Adrenal gland (tissue), 12 donors: ENCODE data around the gene ADGRB2. TPM values are rescaled to one million over a fixed set of nuclear protein-coding genes. Genes with fewer than 3 reads are reported as not detected.

Experiments used
- DNase-seq, 7 donors: peaks; one replicate each; pipeline ENCODE4 v3.0.0-alpha.2; 2019 to 2020
- H3K27ac ChIP-seq, 5 donors: fragments of 200-600 bp; sonication (generic) in 4 of 5; 1 replicate in 3 of 5; 2 replicates in 2 of 5; pipeline versions ENCODE4 v1.5.1 to v1.8.0; 2016 to 2020; ENCODE audit warnings: mild to moderate bottlenecking in 1 of 5
- H3K27me3 ChIP-seq: fragments of 200-600 bp; 2 replicates; pipeline ENCODE4 v1.8.0; 2021
- H3K36me3 ChIP-seq, 2 donors: fragments of 200-600 bp; replicated peaks in 1 of 2; 1 replicate in 1 of 2; 2 replicates in 1 of 2; pipeline versions ENCODE4 v1.5.1 to v1.8.0; 2018 to 2022
- H3K4me1 ChIP-seq, 2 donors: fragments of 200-600 bp; replicated peaks in 1 of 2; 1 replicate in 1 of 2; 2 replicates in 1 of 2; pipeline versions ENCODE4 v1.5.1 to v1.8.0; 2018 to 2021
- H3K4me3 ChIP-seq, 4 donors: fragments of 200-600 bp; sonication (generic) in 3 of 4; one replicate each; pipeline ENCODE4 v1.5.1; 2016 to 2018
- H3K9me3 ChIP-seq, 3 donors: fragments of 200-600 bp; sonication (generic) in 1 of 3; replicated peaks in 1 of 3; 1 replicate in 2 of 3; 2 replicates in 1 of 3; pipeline versions ENCODE4 v1.5.1 to v1.8.0; 2016 to 2021
- POLR2A ChIP-seq, 2 donors: fragments of 450-650 bp; IDR thresholded peaks; one replicate each; pipeline ENCODE4 v1.6.1; 2017; ENCODE audit warnings: antibody characterized with exemption in 2 of 2, mild to moderate bottlenecking in 2 of 2, moderate library complexity in 1 of 2
- WGBS, 4 donors: extraction: QIAGEN DNeasy Blood & Tissue Kit in 2 of 4; methylation state at CpG; one replicate each; pipeline versions ENCODE4 v1.1.5 to v1.1.7; 2013 to 2017; 5-methylcytosine and 5-hydroxymethylcytosine counted together
- intact Hi-C, 2 donors: fragments of 100-400 bp; cut with DNase I; formaldehyde crosslinking; loops; one replicate each; pipeline versions ENCODE4 v1.14.1 to v1.15.0; 2022 to 2023
- polyA plus RNA-seq, 3 donors: library from polyadenylated mRNA; stranded (reverse); fragments of 200-250 nt in 2 of 3; fragments of 350-450 nt in 1 of 3; fragmentation: Illumina TruSeq in 1 of 3; extraction: RNeasy Lipid Tissue Mini Kit (QIAGEN cat#74804) in 1 of 3; gene quantifications; one replicate each; pipeline ENCODE4 v1.2.3, GENCODE V29; 2013 to 2014
- total RNA-seq, 9 donors: library from RNA; depleted of rRNA in 4 of 9; stranded (reverse); fragments of >200 nt in 4 of 9; fragments of 120-200 nt in 1 of 9; fragmentation: NEBNext Ultra II Directional in 1 of 9; extraction: Animal tissue kit (Norgen Biotek cat#: 25700) in 1 of 9; gene quantifications; one replicate each; pipeline versions ENCODE4 v1.1.0 to v1.2.4, GENCODE V29; 2013 to 2023
- TF ChIP-seq, protein P1 (sequence below), 6 experiments: fragments of 450-650 bp in 4 of 6; fragments of 200-600 bp in 2 of 6; sonication (generic) in 1 of 6; IDR thresholded peaks; 1 replicate in 5 of 6; 2 replicates in 1 of 6; pipeline versions ENCODE4 v1.5.1 to v1.8.0; 2016 to 2021; ENCODE audit warnings: antibody characterized with exemption in 6 of 6, mild to moderate bottlenecking in 2 of 6, moderate library complexity in 1 of 6
- donor health status: healthy with polysubstance abuse.
- donor health status: Bipolar disorder and iron deficiency.
- donor health status: DM: yes; HTN: yes; CAD: no.
- donor health status: DM: no; HTN: no; CAD: no.
- donor health status: DM: no; HTN: no; CAD: no.
- donor health status: DM: yes; HTN: yes; CAD: no.

The ADGRB2 gene
- total and polyA plus RNA-seq, 12 donors = 1.8 to 57.3 (median 5.1) TPM

DNA sequence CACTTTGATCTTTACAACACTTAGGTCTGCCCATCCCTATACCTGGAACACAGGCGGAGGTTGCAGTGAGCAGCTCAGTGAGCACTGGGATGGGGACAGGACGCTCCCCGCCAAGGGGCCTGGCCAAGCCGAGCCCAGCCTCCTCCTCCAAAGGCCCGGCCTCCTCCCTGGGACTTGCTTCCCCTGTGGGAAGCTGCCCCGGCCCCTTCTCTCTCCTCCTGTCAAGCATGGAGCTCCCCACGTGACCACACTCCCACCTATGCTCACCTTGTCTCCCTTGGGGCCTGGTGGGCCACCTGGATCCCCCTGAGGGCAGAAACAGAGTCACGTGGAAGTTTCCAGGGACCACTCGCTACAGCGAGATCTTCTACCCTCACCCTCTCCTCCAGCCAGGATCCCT, 73.2 kb downstream of the ADGRB2 start:
- no peaks in the 10 kb centered on the region for H3K9me3 ChIP-seq
- DNase-seq = no peak
- intact Hi-C loops = no loop called here
- no peak overlapping the region for H3K4me3 ChIP-seq
- 85 to 96% (median 89%) methylated on average over 6 to 10 of the region's 10 CpGs for WGBS, 4 donors
- H3K36me3 ChIP-seq = peaks cover 0 to 3% of the 10 kb centered on the region in 2 donors
- TF ChIP-seq, protein P1, sequence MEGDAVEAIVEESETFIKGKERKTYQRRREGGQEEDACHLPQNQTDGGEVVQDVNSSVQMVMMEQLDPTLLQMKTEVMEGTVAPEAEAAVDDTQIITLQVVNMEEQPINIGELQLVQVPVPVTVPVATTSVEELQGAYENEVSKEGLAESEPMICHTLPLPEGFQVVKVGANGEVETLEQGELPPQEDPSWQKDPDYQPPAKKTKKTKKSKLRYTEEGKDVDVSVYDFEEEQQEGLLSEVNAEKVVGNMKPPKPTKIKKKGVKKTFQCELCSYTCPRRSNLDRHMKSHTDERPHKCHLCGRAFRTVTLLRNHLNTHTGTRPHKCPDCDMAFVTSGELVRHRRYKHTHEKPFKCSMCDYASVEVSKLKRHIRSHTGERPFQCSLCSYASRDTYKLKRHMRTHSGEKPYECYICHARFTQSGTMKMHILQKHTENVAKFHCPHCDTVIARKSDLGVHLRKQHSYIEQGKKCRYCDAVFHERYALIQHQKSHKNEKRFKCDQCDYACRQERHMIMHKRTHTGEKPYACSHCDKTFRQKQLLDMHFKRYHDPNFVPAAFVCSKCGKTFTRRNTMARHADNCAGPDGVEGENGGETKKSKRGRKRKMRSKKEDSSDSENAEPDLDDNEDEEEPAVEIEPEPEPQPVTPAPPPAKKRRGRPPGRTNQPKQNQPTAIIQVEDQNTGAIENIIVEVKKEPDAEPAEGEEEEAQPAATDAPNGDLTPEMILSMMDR (IDR thresholded peaks at IDR 0.05) = no peak
- no peaks in the 10 kb centered on the region for H3K27me3 ChIP-seq
- H3K4me1 ChIP-seq = no peaks in the 10 kb centered on the region
- no peak overlapping the region for H3K27ac ChIP-seq

DNA sequence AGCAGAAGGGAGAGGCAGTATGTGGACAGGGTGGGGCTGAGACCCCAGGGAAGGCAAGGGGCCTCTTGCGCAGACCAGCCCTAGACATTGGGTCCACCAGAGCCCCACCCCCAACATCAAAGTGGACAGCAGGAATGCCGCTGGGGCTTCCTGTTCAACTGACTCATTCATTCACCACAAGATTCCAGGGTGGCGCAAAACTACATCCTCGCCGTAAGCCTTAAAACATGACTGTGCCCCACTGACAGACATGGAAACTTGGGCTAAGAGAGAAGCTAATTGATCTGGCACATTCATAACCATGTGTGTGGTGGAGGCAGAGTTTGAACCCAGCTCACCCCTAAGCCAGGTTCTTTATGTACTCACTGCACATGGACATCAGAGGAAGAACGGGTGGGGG, 74.3 kb downstream of the ADGRB2 start:
- no peaks in the 10 kb centered on the region for H3K9me3 ChIP-seq
- TF ChIP-seq POLR2A (IDR thresholded peaks at IDR 0.05) = no peak
- no peaks in the 10 kb centered on the region for H3K27me3 ChIP-seq
- intact Hi-C loops = no loop called here
- H3K27ac ChIP-seq = no peak overlapping the region
- peaks cover 0 to 3% of the 10 kb centered on the region in 2 donors for H3K36me3 ChIP-seq
- WGBS, 4 donors = 78 to 89% (median 80%) methylated on average over 5 to 6 of the region's 6 CpGs
- no peak for DNase-seq
- no peaks in the 10 kb centered on the region for H3K4me1 ChIP-seq
- H3K4me3 ChIP-seq = no peak overlapping the region

DNA sequence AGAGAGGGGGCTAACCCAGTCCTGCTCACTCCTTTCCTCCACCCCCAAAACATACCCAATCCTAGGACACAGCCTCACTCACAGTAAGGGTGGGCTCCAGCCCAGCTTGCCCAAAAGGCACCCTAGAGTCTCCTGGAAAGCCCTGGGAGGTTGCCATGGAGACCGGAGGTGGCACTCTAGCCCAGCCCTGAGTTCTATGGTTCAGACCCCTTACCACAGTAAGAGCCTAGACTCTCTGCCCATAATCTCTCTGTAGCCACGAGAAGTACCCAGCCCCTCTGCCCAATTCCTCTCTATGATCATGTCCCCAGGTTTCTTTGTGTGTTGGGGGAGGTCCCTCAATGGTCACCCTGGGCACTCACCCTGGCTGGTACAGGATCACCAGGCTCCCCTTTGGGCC, 74.8 kb downstream of the ADGRB2 start:
- no peak for DNase-seq
- Histone ChIP-seq H3K27ac (no peak overlapping the region), H3K36me3 (peaks cover 0 to 3% of the 10 kb centered on the region in 2 donors), H3K4me1 (no peaks in the 10 kb centered on the region), H3K27me3 (no peaks in the 10 kb centered on the region), H3K9me3 (no peaks in the 10 kb centered on the region), H3K4me3 (no peak overlapping the region)
- WGBS, 4 donors = 69 to 81% (median 74%) methylated on average over 2 of the region's 2 CpGs
- intact Hi-C loops = no loop called here
- TF ChIP-seq POLR2A (IDR thresholded peaks at IDR 0.05) = no peak
- TF ChIP-seq, protein P1 (IDR thresholded peaks at IDR 0.05) = no peak

DNA sequence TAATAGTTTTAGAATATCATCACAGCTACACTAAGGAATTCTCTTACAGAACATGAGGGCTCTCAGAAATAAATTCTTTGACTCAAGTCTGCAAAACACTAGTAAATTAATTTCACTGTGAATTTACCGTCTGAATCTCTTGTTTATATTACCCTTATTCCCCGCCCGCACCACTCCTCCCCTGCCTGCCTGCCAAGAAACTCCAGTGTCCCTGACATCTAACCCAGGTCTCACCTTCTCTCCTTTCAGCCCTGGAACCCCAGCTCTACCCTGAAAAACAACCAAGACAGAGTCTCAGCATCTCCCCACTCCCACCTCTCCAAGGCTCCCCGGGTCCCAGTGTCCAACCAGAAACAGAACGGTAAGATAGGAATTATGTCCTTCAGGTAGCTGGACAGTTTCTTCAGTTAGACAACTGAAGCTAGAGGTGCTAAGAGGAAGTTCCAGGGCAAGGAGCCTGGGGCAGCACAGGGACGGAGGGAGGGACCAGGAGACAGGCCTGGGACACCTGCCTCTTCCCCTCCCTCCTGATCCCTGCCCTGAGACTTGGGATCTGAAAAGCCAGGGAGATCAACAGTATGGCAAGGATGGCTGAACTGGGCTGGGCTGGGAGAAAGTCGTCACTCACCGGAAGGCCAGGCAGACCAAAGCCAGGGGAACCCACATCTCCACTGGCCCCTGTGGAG, 75.8 kb downstream of the ADGRB2 start:
- Histone ChIP-seq H3K27me3 (no peaks in the 10 kb centered on the region), H3K27ac (no peak overlapping the region), H3K4me1 (no peaks in the 10 kb centered on the region), H3K4me3 (no peak overlapping the region), H3K9me3 (no peaks in the 10 kb centered on the region), H3K36me3 (peaks cover 0 to 3% of the 10 kb centered on the region in 2 donors)
- TF ChIP-seq, protein P1 (IDR thresholded peaks at IDR 0.05) = no peak
- TF ChIP-seq POLR2A (IDR thresholded peaks at IDR 0.05) = no peak
- intact Hi-C loops = no loop called here
- 43 to 61% (median 51%) methylated on average over 7 to 8 of the region's 8 CpGs for WGBS, 4 donors
- no peak for DNase-seq

DNA sequence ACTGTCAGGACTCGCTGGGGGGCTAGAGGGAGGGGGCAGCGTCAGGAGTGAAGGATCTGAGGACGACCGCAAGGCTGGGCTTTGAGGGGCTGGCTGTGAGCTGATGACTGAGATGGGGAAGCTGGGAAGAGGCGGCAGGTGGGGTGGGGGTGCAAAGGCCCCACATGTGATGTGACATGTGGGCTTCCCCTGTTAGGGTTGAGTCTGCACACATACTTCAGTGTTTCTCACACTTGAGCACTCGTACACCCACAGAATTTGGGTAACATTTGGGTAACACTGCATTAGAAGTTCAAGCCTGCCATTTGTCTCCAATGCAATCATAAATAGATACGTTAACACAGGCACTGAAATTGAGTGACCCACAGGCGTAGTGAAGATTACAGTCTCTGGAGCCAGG, 76.5 kb downstream of the ADGRB2 start:
- Histone ChIP-seq H3K4me3 (no peak overlapping the region), H3K27me3 (no peaks in the 10 kb centered on the region), H3K36me3 (peaks cover 0 to 3% of the 10 kb centered on the region in 2 donors), H3K4me1 (no peaks in the 10 kb centered on the region), H3K9me3 (no peaks in the 10 kb centered on the region), H3K27ac (no peak overlapping the region)
- WGBS, 4 donors = 73 to 88% (median 78%) methylated on average over 8 of the region's 8 CpGs
- intact Hi-C loops = no loop called here
- no peak for DNase-seq
- TF ChIP-seq POLR2A (IDR thresholded peaks at IDR 0.05) = no peak
- TF ChIP-seq, protein P1 (IDR thresholded peaks at IDR 0.05) = no peak
